Measurements from ENCODE around the gene FAM174B. TPM values are rescaled to one million over a fixed set of nuclear protein-coding genes. Genes with fewer than 3 reads are reported as not detected.

Gene FAM174B
- total RNA-seq, 1 donor from 2014 or later = 9.6 TPM

GRCh38 chr15:92582206-92582605 is 73.4 kb downstream of the FAM174B start:
- TF ChIP-seq, protein P1, sequence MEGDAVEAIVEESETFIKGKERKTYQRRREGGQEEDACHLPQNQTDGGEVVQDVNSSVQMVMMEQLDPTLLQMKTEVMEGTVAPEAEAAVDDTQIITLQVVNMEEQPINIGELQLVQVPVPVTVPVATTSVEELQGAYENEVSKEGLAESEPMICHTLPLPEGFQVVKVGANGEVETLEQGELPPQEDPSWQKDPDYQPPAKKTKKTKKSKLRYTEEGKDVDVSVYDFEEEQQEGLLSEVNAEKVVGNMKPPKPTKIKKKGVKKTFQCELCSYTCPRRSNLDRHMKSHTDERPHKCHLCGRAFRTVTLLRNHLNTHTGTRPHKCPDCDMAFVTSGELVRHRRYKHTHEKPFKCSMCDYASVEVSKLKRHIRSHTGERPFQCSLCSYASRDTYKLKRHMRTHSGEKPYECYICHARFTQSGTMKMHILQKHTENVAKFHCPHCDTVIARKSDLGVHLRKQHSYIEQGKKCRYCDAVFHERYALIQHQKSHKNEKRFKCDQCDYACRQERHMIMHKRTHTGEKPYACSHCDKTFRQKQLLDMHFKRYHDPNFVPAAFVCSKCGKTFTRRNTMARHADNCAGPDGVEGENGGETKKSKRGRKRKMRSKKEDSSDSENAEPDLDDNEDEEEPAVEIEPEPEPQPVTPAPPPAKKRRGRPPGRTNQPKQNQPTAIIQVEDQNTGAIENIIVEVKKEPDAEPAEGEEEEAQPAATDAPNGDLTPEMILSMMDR (conservative IDR thresholded peaks at IDR 0.05; ENCODE audit: low read depth, low read length) = no peak
- DNase-seq (ENCODE audit: low read depth) = no peak
- H3K4me3 ChIP-seq (ENCODE audit: low read depth, low read length) = no peak overlapping the region

DNA sequence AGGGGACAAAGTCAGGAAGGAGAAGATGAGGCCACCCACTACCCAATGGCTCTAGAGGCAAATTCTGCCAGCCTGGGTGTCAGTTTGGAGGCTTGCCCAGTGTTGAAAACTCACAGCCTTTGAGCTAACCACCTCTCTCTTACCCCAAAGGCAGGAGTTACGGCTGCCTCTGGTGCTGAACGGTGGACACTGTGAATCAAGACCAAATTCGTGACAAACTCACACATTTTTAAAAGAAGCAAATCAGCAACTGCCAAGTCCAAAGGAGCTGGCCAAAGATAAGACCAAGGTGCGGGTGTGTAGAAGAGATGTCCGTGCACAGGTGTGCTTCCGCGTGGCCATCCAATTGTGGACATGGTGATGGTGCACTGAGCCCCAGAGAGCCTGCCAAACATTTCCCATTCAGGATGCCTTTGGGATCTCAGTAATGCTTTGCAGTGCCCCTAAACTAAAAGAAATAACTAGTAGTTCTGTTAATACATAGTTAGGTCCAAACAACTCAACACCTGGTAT is 74.6 kb downstream of the FAM174B start:
- H3K4me3 ChIP-seq (ENCODE audit: low read depth, low read length) = no peak overlapping the region
- TF ChIP-seq, protein P1 (conservative IDR thresholded peaks at IDR 0.05; ENCODE audit: low read depth, low read length) = no peak
- no peak for DNase-seq (ENCODE audit: low read depth)

GRCh38 chr15:92580521-92580920 is 75.1 kb downstream of the FAM174B start:
- TF ChIP-seq, protein P1 (conservative IDR thresholded peaks at IDR 0.05; ENCODE audit: low read depth, low read length) = no peak
- H3K4me3 ChIP-seq (ENCODE audit: low read depth, low read length) = no peak overlapping the region
- no peak for DNase-seq (ENCODE audit: low read depth)

GRCh38 chr15:92579931-92580470 is 75.6 kb downstream of the FAM174B start:
- TF ChIP-seq, protein P1 (conservative IDR thresholded peaks at IDR 0.05; ENCODE audit: low read depth, low read length) = no peak
- DNase-seq (ENCODE audit: low read depth) = no peak
- H3K4me3 ChIP-seq (ENCODE audit: low read depth, low read length) = no peak overlapping the region

GRCh38 chr15:92579486-92579885 is 76.1 kb downstream of the FAM174B start:
- no peak for DNase-seq (ENCODE audit: low read depth)
- TF ChIP-seq, protein P1 (conservative IDR thresholded peaks at IDR 0.05; ENCODE audit: low read depth, low read length) = no peak
- H3K4me3 ChIP-seq (ENCODE audit: low read depth, low read length) = no peak overlapping the region

- H3K4me3 ChIP-seq (ENCODE audit: low read depth, low read length) = no peak overlapping the region
- TF ChIP-seq, protein P1 (conservative IDR thresholded peaks at IDR 0.05; ENCODE audit: low read depth, low read length) = no peak
Observed at GRCh38 chr15:92578096-92578835, 77.3 kb downstream of the FAM174B start.

More at GRCh38 chr15:92578096-92578835, 77.3 kb downstream of the FAM174B start:
- no peak for DNase-seq (ENCODE audit: low read depth)

Measured in epithelial cell of proximal tubule (primary cell).